ENCODE data around the gene RALGPS1.

The RALGPS1 gene

DNA sequence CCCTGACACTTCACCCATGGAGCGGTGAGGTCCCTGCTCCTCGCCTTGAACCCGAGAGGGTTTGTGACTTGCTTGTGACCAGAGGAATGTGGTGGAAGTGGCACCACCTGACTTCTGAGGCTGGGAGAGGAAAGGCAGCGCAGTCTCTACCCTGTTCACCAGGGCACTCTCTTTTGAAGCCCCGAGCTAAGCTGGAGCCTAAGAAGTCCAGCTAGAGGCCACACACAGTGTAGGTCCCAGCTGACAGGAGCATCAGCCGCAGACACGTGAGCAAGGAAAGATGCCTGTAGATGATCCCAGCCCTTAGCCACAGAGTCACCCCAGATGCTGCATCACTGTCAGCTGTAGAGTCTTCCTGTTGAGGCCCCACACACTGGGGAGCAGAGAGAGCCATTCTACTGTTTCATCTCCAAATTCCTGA is 209.5 kb downstream of the RALGPS1 start:
- no peak for DNase-seq

DNA sequence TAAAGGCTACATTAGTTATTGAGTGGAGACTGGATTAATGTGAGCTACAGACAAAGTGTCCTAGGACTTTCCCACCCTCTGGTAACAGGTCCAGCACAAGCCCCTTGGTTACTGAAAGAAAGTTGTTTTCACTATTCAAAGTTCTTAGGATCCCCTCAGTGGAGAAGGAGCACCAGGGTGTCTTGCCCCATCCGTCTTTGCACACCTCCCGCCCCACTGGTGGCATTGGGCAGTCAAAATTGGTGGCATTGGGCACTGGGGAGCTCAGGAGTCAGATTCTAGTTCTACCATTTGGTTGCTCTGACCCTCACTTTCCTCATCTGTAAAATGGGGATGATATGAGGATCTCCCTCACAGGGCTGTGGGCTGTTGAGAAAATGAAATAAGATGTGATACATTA is 210.2 kb downstream of the RALGPS1 start:
- no peak for DNase-seq

DNA sequence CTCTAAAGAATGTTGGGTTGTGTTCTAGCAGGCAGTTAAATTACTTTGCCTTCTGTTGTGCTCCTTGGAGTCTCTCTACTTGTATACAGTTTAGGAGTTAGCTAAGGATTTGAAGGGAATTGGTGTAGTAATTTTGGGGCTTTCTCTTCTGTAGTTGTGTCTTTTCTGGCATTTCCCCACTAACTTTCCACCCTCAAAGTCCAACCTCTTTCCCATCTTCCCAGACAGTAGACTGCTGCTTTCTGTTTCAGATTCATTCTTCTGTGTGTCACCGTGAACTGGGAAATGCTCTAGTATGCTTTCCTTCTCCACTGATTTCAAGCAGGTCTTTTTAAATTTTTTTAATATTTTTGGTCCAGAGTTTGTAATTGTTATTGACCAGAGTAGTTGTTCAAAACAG is 212.4 kb downstream of the RALGPS1 start:
- DNase-seq, result no peak

DNA sequence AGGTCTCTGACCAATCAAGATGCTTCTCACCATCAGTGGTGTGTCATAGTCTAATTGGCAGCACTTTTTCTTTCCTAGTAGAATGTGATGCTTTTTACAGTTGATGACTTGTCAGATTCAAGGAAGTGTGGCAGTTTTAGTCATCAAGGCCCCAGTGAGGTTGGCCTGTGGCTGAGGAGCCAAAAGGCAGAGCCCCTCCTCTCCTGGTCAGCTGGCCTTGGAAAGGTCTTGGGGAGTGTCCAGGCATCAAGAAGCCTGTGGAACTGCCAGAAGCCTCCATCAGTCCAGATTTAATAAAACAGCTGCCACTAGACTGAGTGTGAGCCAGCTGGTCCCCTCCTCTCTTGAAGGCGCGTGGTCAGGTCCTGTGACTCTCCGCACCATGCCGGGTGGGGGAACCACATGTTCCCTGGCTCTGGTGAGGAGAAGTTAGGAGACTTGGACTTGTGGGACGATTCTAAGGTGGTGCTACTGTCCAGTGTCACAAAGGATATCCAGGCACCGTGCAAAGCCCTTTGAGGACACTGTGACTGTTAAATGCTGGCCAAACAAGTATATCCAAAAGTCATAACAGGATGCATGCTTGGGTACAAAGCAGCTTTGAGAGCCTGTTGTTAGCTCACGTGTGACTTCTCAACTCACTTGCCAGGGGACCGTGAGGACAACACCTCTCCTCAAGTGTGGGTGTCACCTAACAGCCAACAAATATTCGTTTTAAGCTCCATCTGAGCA is 213.9 kb downstream of the RALGPS1 start:
- DNase-seq, result no peak

- DNase-seq, result no peak
These were observed 214.6 kb downstream of the RALGPS1 start for GRCh38 chr9:127129073-127129717.

DNA sequence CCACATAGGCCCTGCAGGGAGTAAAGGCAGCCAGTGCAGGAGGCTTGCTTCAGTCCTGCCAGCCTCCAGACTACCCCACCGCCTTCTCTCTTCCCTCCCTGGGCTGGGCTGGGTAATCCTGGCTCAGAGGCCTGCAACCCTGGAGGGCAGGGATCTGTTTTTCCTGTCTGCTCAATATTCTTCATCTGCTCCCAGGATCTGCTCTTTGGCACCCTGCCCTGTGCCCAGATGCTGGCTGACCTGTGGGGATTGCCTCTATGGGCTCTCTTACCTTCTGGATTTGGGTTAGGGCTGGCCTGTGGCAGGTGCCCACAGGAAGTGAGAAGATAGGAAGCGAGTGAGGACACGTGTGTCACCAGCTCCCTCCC is 215.1 kb downstream of the RALGPS1 start:
- no peak for DNase-seq

GRCh38 chr9:127130235-127130634 is 215.7 kb downstream of the RALGPS1 start:
- DNase-seq, result no peak

DNA sequence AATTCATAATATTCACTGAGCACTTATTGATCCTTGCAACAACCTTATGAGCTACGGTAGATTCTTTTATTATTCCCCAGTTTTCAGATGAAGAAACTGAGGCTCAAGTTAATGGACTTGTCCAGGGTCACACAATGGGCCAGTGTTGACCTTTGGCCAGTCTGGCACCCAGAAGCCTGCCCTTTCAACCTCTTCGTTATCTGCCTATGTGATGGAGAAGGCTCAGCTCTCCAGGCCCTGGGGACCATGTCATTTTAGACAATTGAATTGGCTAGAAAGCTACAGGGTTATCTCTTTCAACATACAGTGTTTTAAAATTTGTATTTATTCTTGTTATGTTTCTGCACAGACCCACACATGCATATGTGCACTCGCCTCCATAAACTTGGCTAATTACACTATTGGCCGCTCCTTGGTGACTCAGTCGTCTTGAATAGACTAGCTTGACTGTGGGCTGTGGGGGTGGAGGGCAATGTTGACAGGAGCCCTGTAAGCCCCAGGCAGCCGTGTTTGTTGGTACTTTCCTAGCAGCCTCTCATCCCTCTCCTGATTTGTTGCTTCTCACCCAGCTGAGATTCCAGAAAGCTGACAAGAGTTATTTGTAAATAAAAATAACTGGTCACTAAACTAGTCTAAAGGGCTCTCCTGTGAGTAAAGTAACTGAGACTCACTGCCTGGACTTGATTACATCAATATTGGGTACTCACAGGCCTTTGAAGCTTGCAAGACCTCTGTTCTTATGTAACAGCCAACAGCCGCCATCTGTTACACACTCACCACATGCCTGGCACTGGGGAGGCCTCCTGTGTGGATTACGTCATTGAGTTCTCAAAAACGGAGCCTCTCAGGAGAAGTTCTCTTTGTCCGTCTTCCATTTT is 216.3 kb downstream of the RALGPS1 start:
- DNase-seq, result no peak

GRCh38 chr9:127131871-127132270 is 217.3 kb downstream of the RALGPS1 start:
- DNase-seq, result no peak

DNA sequence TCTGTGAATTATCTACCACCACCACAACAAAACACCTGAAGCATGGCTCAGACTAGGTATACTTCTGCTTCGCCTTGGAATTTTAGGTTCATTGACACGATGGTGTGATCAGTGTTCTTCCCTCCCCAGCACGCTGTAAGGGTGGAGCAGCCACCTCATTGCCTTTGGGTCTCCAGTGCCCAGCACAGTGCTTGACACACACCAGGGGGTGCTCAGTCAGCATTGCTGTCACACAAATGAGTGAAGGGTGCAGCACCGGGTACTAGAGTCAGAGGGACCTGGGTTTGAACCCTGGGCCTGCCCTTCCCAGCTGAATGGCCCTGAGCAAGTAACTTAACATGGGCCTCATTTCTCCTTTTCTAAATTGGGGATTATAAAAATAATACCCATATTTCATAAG is 217.8 kb downstream of the RALGPS1 start:
- DNase-seq, result no peak

DNA sequence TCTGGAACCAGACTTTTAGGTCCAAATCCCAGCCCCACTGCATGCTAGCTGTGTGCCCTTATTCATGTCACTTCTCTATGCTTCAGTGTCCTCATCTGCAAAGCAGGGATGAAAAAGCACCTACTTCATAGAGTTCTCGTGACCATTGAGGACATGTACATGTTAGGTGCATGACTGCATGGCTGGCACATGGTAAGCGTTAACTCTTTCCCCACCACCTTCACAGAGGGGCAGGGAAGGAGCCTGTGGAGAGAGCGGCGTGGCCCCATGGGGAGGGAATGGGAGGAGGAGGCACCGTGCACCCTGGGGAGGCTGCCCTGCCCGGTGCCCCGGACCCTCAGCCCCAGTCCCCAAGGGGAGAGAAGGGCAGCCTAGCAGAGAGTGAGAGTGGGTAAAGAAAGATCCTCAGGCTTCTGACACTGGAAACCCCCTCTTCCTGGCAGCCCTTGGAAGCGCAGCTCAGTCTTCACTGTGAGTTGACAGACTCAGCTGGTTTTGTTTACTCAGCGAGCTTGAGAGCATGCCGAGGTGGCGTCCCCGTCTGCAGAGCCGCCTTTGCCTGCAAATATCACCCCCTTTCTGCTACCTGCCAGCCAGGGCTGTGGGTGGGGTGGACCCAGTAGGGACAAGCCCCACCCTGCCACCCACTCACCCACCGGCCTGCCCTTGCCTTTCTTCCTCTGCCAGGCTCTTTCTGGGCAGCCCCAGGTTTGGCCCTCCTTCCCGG is 218.5 kb downstream of the RALGPS1 start:
- DNase-seq, result no peak

GRCh38 chr9:127133739-127134167 is 219.2 kb downstream of the RALGPS1 start:
- DNase-seq, result no peak

DNA sequence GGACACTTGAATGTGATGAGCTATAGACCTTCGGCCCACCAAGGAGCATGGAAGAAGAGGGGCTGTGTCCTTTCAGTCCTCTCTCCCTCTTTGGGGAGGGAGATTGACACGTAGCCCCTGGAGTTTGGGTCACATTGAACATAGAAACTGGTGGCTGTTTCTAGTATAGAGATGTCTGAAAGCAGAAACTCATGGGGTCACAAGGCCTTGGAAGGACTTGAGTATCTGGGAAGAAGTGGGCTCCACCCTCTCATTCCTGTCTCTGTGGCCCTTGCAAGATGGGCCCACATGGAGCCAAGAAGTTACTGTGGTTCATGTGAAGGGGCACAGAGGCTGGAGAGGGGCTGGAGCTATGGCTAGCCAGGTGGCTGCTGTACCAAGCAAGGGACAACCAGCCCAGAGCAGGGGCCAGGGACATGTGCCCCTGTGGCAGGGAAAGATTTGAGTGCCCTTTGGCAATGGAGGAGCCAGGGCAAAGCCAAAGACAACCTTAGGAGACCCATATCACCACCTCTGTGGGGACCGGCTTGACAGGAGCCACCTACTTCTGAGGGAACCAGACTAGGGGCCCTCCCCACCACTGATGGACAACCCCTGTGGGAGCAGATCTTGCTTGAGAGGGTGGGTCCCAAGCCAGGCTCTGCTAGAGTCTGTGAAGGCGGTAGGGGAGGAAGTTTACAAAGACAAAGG is 220.6 kb downstream of the RALGPS1 start:
- no peak for DNase-seq

DNA sequence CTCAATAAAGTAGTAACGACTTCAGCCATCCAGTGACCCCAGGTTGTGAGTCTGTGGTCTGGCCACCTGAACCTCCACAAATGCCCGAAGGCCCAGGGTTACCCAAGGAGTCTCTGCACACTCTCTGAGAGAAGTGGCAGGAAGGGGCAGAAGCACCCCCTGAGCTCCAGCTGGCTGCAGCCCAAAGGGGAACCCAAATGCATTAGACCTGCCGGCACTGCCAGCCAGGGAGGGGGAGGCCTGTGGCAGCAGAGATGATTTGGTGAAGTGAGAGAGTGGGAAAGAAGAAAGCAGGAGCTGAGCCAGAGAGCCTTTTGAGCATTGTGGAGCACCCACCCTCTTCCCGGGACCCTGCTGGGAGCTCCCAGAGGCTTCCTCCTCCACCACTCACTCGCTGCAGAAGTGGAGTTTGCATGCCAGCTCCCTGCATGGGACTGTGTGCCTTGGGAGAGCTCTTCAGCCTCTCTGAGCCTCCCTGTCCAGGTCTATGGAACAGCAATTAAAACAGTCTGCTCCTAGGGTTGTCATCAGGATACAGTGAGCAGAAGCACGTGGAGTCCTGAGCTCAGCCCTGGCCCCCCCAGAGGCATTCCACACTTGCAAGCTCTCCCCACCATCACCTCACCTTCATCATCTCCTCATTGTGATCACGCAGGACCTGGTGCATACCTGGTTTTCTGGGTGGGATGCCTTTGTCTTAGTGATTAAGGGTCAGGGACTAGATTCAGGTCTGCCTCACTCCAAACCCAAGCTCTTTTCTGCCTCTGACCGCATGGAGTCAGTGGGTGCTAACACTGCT is 221.7 kb downstream of the RALGPS1 start:
- no peak for DNase-seq

DNA sequence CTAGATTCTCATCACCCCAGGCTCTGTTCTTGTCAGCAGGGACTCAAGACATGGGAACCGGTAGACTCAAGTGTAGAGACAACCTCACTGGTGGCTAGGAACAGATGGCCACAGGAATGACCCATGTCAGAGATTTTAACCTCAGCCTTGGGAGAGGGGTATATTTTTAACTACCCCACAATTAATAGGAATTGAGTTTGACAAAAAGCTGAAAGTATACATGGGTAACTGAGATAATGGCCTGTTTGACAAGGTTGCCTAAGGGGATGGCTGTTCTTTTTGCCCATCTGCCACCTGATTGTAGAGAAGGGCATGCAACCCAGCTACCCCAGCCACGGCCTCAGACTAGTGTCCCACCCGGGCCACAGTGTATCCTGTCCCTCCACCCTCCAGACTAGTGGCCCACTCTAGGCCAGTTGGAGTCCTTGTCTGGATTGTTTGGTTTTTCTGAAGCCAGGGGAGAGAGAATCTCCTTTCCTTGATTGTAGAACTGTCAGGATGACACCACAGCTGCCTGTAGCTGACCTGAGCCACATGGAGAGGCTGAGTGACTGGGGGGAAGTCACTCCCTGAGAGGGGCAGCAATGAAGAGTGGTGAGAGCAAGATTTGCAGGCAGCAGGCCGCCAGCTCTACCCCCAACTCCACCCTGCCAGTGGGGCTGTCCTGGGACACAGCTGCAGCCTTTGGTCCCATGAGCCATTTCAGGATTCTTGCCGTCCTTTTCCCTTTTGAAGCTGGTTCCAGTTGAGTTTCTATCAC is 222.5 kb downstream of the RALGPS1 start:
- DNase-seq, result no peak

- no peak for DNase-seq
These were observed 223.2 kb downstream of the RALGPS1 start for GRCh38 chr9:127137640-127138360.

DNA sequence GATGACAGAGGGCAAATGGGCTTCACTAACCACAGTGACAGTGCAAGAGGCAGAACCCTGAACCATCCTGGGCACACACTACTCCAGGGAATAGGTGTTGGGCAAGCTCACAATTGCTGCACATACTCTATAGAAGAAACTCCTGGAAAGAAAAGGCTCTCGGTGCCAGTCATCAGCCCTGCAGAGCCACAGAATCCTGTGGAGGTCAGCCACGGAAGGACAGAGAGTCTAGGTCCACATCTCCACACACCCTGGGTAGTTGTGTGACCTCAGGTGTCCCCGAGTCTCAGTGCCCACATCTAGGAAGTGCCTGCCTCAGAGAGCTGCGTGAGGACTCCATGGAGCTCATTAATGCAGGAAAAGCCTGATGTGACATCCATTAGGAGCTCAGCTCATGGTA is 223.9 kb downstream of the RALGPS1 start:
- DNase-seq, result no peak

DNA sequence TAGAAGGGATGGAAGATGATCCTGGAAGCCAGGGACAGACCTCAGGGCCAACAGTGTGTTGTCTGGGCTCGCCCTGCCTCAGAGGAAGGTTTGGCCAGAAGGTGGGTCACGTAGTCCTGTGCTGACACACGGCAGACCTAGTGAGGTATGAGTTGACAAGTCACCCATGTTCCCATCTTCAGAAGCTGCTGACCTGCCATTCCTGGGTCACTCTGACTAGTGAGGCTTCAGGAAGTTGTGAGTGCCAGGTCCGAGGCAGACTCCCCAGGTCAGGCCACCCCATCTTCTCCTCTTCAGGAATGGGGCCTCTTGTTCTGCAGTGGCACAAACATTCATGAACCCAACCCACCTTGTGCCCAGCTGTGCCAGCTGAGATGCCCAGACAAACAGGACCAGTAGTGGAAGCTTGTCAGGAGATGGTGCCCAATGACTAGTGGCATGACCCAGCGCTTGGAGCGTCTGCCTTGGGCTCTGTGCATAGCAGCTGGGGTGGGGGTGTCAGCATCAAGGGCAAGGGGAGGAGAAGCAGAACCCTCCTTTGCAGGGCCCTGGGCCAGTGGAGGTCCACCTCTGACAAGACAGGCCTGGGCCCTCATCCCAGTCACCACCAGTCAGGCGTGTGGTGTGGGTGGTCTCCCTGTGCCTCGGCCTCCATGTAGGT is 224.6 kb downstream of the RALGPS1 start:
- no peak for DNase-seq

GRCh38 chr9:127139775-127140174 is 225.2 kb downstream of the RALGPS1 start:
- no peak for DNase-seq

- no peak for DNase-seq
These were observed 225.6 kb downstream of the RALGPS1 start for GRCh38 chr9:127140181-127140580.
